ENCODE measurements around the gene ZAP70.

Gene ZAP70

GRCh38 chr2:97739893-97740245 is 26.5 kb downstream of the ZAP70 start:
- Histone ChIP-seq H3K4me3 (ENCODE audit: low read length) (no peak overlapping the region), H3K27ac (ENCODE audit: low read length) (no peak overlapping the region), H3K36me3 (ENCODE audit: insufficient read depth, low read depth, low read length) (no peaks in the 10 kb centered on the region), H3K27me3 (ENCODE audit: insufficient read depth, low read length) (no peaks in the 10 kb centered on the region), H3K9me3 (ENCODE audit: insufficient read depth, low read depth, low read length) (no peaks in the 10 kb centered on the region), H3K4me1 (ENCODE audit: insufficient read depth, low read length) (no peaks in the 10 kb centered on the region), H3K9ac (ENCODE audit: low read depth, low read length) (no peak overlapping the region)

- H3K9me3 ChIP-seq (ENCODE audit: insufficient read depth, low read depth, low read length) = no peaks in the 10 kb centered on the region
- no peaks in the 10 kb centered on the region for H3K4me1 ChIP-seq (ENCODE audit: insufficient read depth, low read length)
- no peaks in the 10 kb centered on the region for H3K36me3 ChIP-seq (ENCODE audit: insufficient read depth, low read depth, low read length)
- no peak overlapping the region for H3K4me3 ChIP-seq (ENCODE audit: low read length)
- no peak overlapping the region for H3K9ac ChIP-seq (ENCODE audit: low read depth, low read length)
- H3K27me3 ChIP-seq (ENCODE audit: insufficient read depth, low read length) = no peaks in the 10 kb centered on the region
- no peak overlapping the region for H3K27ac ChIP-seq (ENCODE audit: low read length)
Observed at GRCh38 chr2:97740590-97741182, 27.3 kb downstream of the ZAP70 start.

- H3K4me3 ChIP-seq (ENCODE audit: low read length) = no peak overlapping the region
- H3K36me3 ChIP-seq (ENCODE audit: insufficient read depth, low read depth, low read length) = no peaks in the 10 kb centered on the region
- H3K27me3 ChIP-seq (ENCODE audit: insufficient read depth, low read length) = no peaks in the 10 kb centered on the region
- no peak overlapping the region for H3K9ac ChIP-seq (ENCODE audit: low read depth, low read length)
- no peaks in the 10 kb centered on the region for H3K4me1 ChIP-seq (ENCODE audit: insufficient read depth, low read length)
- H3K27ac ChIP-seq (ENCODE audit: low read length) = no peak overlapping the region
- H3K9me3 ChIP-seq (ENCODE audit: insufficient read depth, low read depth, low read length) = no peaks in the 10 kb centered on the region
Observed at GRCh38 chr2:97741251-97741650, 27.9 kb downstream of the ZAP70 start.

GRCh38 chr2:97741686-97742085 is 28.3 kb downstream of the ZAP70 start:
- H3K27ac ChIP-seq (ENCODE audit: low read length) = no peak overlapping the region
- no peaks in the 10 kb centered on the region for H3K9me3 ChIP-seq (ENCODE audit: insufficient read depth, low read depth, low read length)
- no peak overlapping the region for H3K4me3 ChIP-seq (ENCODE audit: low read length)
- H3K9ac ChIP-seq (ENCODE audit: low read depth, low read length) = no peak overlapping the region
- H3K4me1 ChIP-seq (ENCODE audit: insufficient read depth, low read length) = no peaks in the 10 kb centered on the region
- H3K36me3 ChIP-seq (ENCODE audit: insufficient read depth, low read depth, low read length) = no peaks in the 10 kb centered on the region
- H3K27me3 ChIP-seq (ENCODE audit: insufficient read depth, low read length) = no peaks in the 10 kb centered on the region

GRCh38 chr2:97742381-97742847 is 29.0 kb downstream of the ZAP70 start:
- Histone ChIP-seq H3K4me3 (ENCODE audit: low read length) (no peak overlapping the region), H3K27ac (ENCODE audit: low read length) (no peak overlapping the region), H3K9ac (ENCODE audit: low read depth, low read length) (no peak overlapping the region)

GRCh38 chr2:97743913-97744312 is 30.5 kb downstream of the ZAP70 start:
- H3K4me3 ChIP-seq (ENCODE audit: low read length) = no peak overlapping the region
- no peak overlapping the region for H3K9ac ChIP-seq (ENCODE audit: low read depth, low read length)
- H3K27me3 ChIP-seq (ENCODE audit: insufficient read depth, low read length) = no peaks in the 10 kb centered on the region
- H3K4me1 ChIP-seq (ENCODE audit: insufficient read depth, low read length) = no peaks in the 10 kb centered on the region
- H3K9me3 ChIP-seq (ENCODE audit: insufficient read depth, low read depth, low read length) = no peaks in the 10 kb centered on the region
- no peak overlapping the region for H3K27ac ChIP-seq (ENCODE audit: low read length)
- no peaks in the 10 kb centered on the region for H3K36me3 ChIP-seq (ENCODE audit: insufficient read depth, low read depth, low read length)

More at GRCh38 chr2:97742381-97742847, 29.0 kb downstream of the ZAP70 start:
- Histone ChIP-seq H3K36me3 (ENCODE audit: insufficient read depth, low read depth, low read length) (no peaks in the 10 kb centered on the region), H3K27me3 (ENCODE audit: insufficient read depth, low read length) (no peaks in the 10 kb centered on the region), H3K9me3 (ENCODE audit: insufficient read depth, low read depth, low read length) (no peaks in the 10 kb centered on the region), H3K4me1 (ENCODE audit: insufficient read depth, low read length) (no peaks in the 10 kb centered on the region)

GRCh38 chr2:97745474-97746174 is 32.2 kb downstream of the ZAP70 start:
- Histone ChIP-seq H3K4me3 (ENCODE audit: low read length) (no peak overlapping the region), H3K36me3 (ENCODE audit: insufficient read depth, low read depth, low read length) (no peaks in the 10 kb centered on the region), H3K9ac (ENCODE audit: low read depth, low read length) (no peak overlapping the region), H3K9me3 (ENCODE audit: insufficient read depth, low read depth, low read length) (no peaks in the 10 kb centered on the region), H3K4me1 (ENCODE audit: insufficient read depth, low read length) (no peaks in the 10 kb centered on the region), H3K27me3 (ENCODE audit: insufficient read depth, low read length) (no peaks in the 10 kb centered on the region), H3K27ac (ENCODE audit: low read length) (no peak overlapping the region)

GRCh38 chr2:97747285-97747684 is 33.9 kb downstream of the ZAP70 start:
- no peaks in the 10 kb centered on the region for H3K9me3 ChIP-seq (ENCODE audit: insufficient read depth, low read depth, low read length)
- H3K9ac ChIP-seq (ENCODE audit: low read depth, low read length) = no peak overlapping the region
- H3K27me3 ChIP-seq (ENCODE audit: insufficient read depth, low read length) = no peaks in the 10 kb centered on the region
- H3K36me3 ChIP-seq (ENCODE audit: insufficient read depth, low read depth, low read length) = no peaks in the 10 kb centered on the region
- H3K27ac ChIP-seq (ENCODE audit: low read length) = no peak overlapping the region
- H3K4me1 ChIP-seq (ENCODE audit: insufficient read depth, low read length) = peaks cover 9% of the 10 kb centered on the region; the same call in 1 of the 2 replicates
- H3K4me3 ChIP-seq (ENCODE audit: low read length) = no peak overlapping the region

- Histone ChIP-seq H3K36me3 (ENCODE audit: insufficient read depth, low read depth, low read length) (no peaks in the 10 kb centered on the region), H3K27ac (ENCODE audit: low read length) (no peak overlapping the region), H3K4me1 (ENCODE audit: insufficient read depth, low read length) (peaks cover 9% of the 10 kb centered on the region; the same call in 1 of the 2 replicates), H3K9ac (ENCODE audit: low read depth, low read length) (no peak overlapping the region), H3K9me3 (ENCODE audit: insufficient read depth, low read depth, low read length) (no peaks in the 10 kb centered on the region), H3K27me3 (ENCODE audit: insufficient read depth, low read length) (no peaks in the 10 kb centered on the region), H3K4me3 (ENCODE audit: low read length) (no peak overlapping the region)
Observed at GRCh38 chr2:97747716-97748115, 34.3 kb downstream of the ZAP70 start.

GRCh38 chr2:97749581-97749980 is 36.2 kb downstream of the ZAP70 start:
- H3K27me3 ChIP-seq (ENCODE audit: insufficient read depth, low read length) = no peaks in the 10 kb centered on the region
- H3K36me3 ChIP-seq (ENCODE audit: insufficient read depth, low read depth, low read length) = no peaks in the 10 kb centered on the region
- H3K4me3 ChIP-seq (ENCODE audit: low read length) = no peak overlapping the region
- H3K9me3 ChIP-seq (ENCODE audit: insufficient read depth, low read depth, low read length) = no peaks in the 10 kb centered on the region
- H3K9ac ChIP-seq (ENCODE audit: low read depth, low read length) = no peak overlapping the region
- peaks cover 9% of the 10 kb centered on the region; the same call in 1 of the 2 replicates for H3K4me1 ChIP-seq (ENCODE audit: insufficient read depth, low read length)
- no peak overlapping the region for H3K27ac ChIP-seq (ENCODE audit: low read length)

- Histone ChIP-seq H3K27ac (ENCODE audit: low read length) (no peak overlapping the region), H3K4me1 (ENCODE audit: insufficient read depth, low read length) (peaks cover 9% of the 10 kb centered on the region; the same call in 1 of the 2 replicates)
Observed at GRCh38 chr2:97750017-97750416, 36.6 kb downstream of the ZAP70 start.

GRCh38 chr2:97751752-97752151 is 38.4 kb downstream of the ZAP70 start:
- Histone ChIP-seq H3K36me3 (ENCODE audit: insufficient read depth, low read depth, low read length) (peaks cover 4% of the 10 kb centered on the region), H3K4me3 (ENCODE audit: low read length) (no peak overlapping the region), H3K27me3 (ENCODE audit: insufficient read depth, low read length) (no peaks in the 10 kb centered on the region), H3K4me1 (ENCODE audit: insufficient read depth, low read length) (peaks cover 9% of the 10 kb centered on the region; the same call in 1 of the 2 replicates), H3K9me3 (ENCODE audit: insufficient read depth, low read depth, low read length) (no peaks in the 10 kb centered on the region), H3K9ac (ENCODE audit: low read depth, low read length) (no peak overlapping the region), H3K27ac (ENCODE audit: low read length) (no peak overlapping the region)

More at GRCh38 chr2:97750017-97750416, 36.6 kb downstream of the ZAP70 start:
- Histone ChIP-seq H3K9ac (ENCODE audit: low read depth, low read length) (no peak overlapping the region), H3K4me3 (ENCODE audit: low read length) (no peak overlapping the region), H3K9me3 (ENCODE audit: insufficient read depth, low read depth, low read length) (no peaks in the 10 kb centered on the region), H3K36me3 (ENCODE audit: insufficient read depth, low read depth, low read length) (no peaks in the 10 kb centered on the region), H3K27me3 (ENCODE audit: insufficient read depth, low read length) (no peaks in the 10 kb centered on the region)
